RPMI8226 (cell line): ENCODE data around the gene SLC7A8.
A peak's percentile ranks its signal among the peaks of the same experiment; 100 is the strongest.
"Not testable (repeated sequence)": the region's sequence is repeated elsewhere in the genome, so short reads cannot be mapped to it uniquely, and the experiment has no call there.

Experiments used
- DNase-seq: peaks from one replicate; pipeline ENCODE4 v3.0.0-alpha.2; 2015

Gene SLC7A8

DNA sequence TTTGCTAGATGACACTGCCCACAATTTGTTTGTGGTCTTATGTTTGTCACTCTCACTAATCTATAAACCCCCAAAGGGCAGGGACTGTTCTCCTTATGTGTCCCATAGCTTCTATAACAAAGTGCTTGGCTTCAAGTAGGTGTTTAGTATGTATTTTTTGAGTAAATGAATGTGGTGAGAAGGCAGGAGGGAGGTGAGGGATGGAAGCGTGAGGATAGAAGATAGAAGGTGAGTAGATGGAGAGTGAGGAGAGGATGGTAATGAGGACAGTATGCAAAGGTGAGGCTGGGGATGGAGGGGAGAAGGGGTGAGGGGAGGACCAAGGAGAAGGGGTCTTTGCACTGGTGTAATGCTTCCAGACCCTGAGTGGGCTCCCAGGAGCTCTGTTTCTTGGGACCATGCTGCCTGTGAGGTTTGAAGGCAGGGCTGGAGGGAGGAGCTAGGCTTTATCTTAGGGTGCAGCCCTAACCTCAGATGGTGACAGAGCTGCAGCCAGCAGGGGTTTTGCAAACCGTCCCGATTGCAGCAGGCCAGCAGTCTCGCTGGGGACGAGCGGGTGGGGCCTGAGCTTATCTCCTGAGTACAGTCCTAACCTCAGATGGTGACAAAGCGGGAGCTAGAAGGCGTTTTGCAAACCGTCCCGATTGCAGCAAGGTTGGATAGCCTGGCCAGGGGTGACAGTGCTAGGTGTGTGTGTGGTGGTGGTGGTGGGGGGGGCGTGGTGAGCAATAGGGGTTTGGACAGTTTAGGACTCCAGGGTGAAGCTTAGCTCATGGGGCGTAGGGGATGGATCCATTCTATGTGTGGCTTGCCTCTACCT, 70.9 kb downstream of the SLC7A8 start:
- no peak for DNase-seq

- no peak for DNase-seq
Measured at GRCh38 chr14:23110579-23111365, 72.7 kb downstream of the SLC7A8 start.

DNA sequence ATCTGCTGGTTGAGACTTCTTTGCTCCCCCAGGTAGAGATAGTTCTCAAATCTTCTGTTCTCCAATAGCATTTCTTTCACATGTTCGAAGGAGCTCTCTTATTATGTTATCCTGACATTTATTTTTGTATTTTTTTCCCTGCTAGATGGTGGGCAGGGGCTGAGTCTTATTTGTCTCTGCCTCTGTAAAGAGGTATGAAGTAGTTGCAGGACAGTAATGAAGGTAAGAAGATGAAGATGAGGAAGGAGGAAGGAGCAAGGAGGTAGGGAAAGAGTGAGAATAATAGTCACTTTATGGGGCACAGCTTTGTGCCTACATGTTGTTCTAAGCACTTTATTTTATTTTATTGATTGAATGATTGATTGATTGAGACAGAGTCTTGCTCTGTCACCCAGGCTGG, 73.7 kb downstream of the SLC7A8 start:
- no peak for DNase-seq

GRCh38 chr14:23108169-23108568, 75.3 kb downstream of the SLC7A8 start:
- DNase-seq, result not testable (repeated sequence)

- not testable (repeated sequence) for DNase-seq
Measured at GRCh38 chr14:23107620-23108019, 75.8 kb downstream of the SLC7A8 start.

DNA sequence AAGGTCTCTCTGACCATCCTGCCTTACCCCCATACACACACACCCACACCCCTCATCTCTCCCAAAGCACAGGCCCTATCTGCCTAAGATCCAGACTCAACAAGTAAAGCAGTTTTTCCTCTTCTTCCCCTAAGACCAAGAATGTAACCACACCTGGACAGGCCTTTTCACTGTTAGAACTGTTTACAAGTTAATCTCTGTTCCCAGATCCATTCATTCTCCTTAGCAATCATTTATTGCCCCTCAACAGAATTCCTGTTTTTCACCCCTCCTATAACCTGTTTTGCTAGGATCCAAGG, 76.8 kb downstream of the SLC7A8 start:
- no peak for DNase-seq

GRCh38 chr14:23105348-23105824, 78.1 kb downstream of the SLC7A8 start:
- DNase-seq, result no peak

DNA sequence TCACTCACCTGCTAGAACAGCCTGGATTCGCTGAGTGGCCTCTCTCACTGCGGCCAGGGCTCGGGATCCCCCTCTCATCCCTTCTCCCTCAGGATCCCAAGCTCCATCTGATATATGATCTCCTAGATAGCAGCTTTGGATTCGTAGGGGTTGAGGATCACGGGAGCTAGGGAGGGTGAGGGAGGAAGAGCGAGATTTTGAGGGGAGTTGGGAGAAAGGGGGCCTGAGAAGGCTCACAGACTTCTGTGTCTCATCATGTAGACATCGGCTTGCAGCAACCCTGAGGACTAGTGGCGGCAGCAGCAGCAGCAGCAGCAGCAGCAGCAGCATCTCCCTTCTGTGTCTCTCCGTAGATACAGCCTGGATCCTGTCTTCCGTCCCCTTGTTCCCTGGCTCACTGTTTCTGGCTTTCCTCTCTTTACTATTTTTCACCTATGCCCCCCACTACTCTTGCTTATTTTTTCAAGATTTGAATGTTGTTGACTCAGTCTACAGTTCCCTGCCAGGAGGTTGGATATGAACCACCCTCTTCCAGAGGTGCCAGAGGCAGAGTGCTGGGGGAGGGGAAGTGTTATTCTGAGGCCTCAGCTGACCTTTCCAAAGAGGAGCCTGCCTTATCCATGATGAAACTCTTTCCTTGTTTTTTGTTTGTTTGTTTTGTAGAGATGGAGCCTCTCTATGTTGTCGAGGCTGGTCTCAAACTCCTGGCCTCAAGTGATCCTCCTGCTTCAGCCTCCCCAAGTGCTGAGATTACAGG, 78.7 kb downstream of the SLC7A8 start, which contains the start of gene CIROP:
Gene CIROP (minus strand): TSS at position 399 of the 757 bp plus-strand sequence. CDS start 69 bp downstream, at position 330.
- no peak for DNase-seq

DNA sequence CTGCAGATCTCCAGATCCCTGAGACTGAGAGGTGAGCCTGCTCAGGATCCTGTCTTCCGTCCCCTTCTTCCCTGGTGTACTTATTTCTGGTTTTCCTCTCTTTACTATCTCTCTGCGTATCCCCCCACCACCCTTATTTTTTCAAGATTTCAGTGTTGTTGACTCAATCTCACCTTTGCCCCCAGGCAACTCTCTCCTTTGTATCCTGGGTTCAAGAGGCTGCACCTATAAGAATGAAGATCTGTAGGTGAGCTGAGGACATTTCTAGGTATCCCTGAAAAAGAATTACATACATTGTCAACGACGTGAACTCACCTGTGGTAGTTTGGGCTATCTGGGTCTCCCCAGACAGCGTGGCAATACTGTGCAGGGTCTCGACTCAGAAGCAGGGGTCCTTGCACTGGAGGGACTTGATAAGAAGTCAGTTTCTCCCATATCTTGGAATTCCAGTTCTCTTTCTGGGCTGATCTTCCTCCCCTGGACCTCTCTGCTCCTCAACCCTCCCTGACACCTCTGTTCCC, 79.3 kb downstream of the SLC7A8 start:
- DNase-seq, result no peak

GRCh38 chr14:23103581-23103980, 79.9 kb downstream of the SLC7A8 start:
- DNase-seq, result no peak

GRCh38 chr14:23102801-23103200, 80.7 kb downstream of the SLC7A8 start:
- DNase-seq, result no peak

- DNase-seq, result no peak
Measured at GRCh38 chr14:23101986-23102625, 81.4 kb downstream of the SLC7A8 start.

- no peak for DNase-seq
Measured at GRCh38 chr14:23101213-23101970, 82.1 kb downstream of the SLC7A8 start.

- no peak for DNase-seq
Measured at GRCh38 chr14:23099212-23099861, 84.1 kb downstream of the SLC7A8 start.

- no peak for DNase-seq
Measured at GRCh38 chr14:23097786-23098185, 85.7 kb downstream of the SLC7A8 start.

DNA sequence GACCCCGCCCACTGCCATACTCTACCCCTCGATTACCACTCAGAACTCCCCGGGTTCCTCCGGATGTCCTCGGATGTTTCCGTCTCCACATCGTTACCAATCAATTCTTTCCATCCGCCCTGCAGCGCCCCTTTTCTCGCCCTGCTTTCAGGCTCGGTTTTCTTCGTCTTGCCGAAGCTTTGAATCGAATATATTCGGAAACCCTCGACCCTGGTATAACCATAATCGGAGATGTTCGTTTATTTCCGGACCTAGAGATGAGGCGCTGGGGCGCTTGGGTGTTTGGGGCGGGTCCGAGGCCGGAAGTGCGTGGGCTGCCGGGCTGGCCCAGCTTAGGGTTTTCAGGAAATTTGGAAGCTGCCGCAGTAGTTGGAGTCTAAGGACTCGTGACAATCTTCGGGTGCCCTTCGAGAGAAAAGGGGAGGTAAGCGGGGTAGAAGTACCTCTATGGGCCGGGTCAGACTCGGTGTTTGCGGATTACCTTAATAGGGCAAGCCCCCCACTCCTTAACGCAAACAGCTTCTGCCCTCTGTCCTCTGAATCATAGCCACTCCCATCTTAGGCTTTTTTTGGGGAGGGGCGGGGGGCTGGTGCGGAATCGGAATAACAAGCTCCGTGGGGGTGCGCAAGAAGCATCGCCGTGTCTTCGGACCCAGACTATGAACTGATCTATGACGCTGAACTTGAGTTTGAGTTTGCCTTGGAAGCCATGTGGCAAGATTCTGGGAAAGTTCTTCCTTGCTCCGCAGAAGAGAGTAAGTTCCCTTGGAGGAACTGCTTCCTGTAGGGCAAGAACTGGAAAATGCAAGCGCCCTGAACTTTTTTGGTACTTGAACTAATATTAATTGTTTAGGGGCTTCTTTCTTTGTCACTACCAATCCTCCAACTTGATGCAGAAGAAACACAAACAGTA, 88.0 kb downstream of the SLC7A8 start, which contains the start of gene C14orf119:
Gene C14orf119 (plus strand): TSS at position 310 of the 913 bp plus-strand sequence. CDS start 2,154 bp downstream, outside the sequence.
- DNase-seq, result peak; percentile 98

GRCh38 chr14:23094666-23095195, 88.7 kb downstream of the SLC7A8 start, which contains the start of gene ACIN1:
Gene ACIN1, minus strand, starts transcription at chr14:23095136. Its CDS starts 24 bp downstream, at chr14:23095112.
- peak; percentile 80 for DNase-seq

- no peak for DNase-seq
Measured at GRCh38 chr14:23093991-23094665, 89.3 kb downstream of the SLC7A8 start.

DNA sequence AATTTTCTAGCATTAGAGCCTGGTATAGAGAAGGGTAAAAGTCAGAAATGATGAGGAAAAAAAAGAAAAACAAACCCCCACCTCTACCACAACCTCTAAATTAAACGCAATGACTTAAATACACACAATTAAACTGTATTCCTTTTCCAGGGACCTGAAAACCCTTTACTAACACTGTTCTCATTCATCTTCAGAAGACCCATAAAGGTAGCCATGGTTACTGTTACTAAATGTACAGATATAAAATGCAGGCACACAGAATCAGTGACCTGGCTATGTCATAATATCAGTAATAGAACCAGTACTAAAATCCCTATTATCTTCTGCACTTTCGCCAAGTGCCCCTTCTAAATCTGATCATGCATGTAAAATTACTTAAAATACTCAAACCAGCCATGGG, 89.9 kb downstream of the SLC7A8 start:
- DNase-seq, result no peak
